Esophagus squamous epithelium (tissue), 5 donors: ENCODE data around the gene NFIC. TPM values are rescaled to one million over a fixed set of nuclear protein-coding genes. Genes with fewer than 3 reads are reported as not detected.

Experiments
- DNase-seq: peaks from one replicate; lab custom pipeline; 2025; lab: John Stamatoyannopoulos, UW
- H3K27ac ChIP-seq, 4 donors: fragments of 200-600 bp; sonication (generic); one replicate each; pipeline ENCODE4 v1.5.1; 2016 to 2019; ENCODE audit warnings: mild to moderate bottlenecking in 1 of 4
- H3K27me3 ChIP-seq, 4 donors: fragments of 200-600 bp; sonication (generic); 1 replicate in 3 of 4; 2 replicates in 1 of 4; pipeline versions ENCODE4 v1.5.1 to v1.6.0; 2017 to 2021; ENCODE audit warnings: antibody characterized with exemption in 1 of 4
- H3K36me3 ChIP-seq, 3 donors: fragments of 200-600 bp; sonication (generic); one replicate each; pipeline ENCODE4 v1.5.1; 2016 to 2019
- H3K4me1 ChIP-seq, 3 donors: fragments of 200-600 bp; sonication (generic); one replicate each; pipeline ENCODE4 v1.5.1; 2017 to 2019
- H3K4me3 ChIP-seq, 4 donors: fragments of 200-600 bp; sonication (generic); 1 replicate in 3 of 4; 2 replicates in 1 of 4; pipeline ENCODE4 v1.5.1; 2016 to 2019; ENCODE audit warnings: mild to moderate bottlenecking in 2 of 4, moderate library complexity in 1 of 4
- H3K9me3 ChIP-seq, 3 donors: fragments of 200-600 bp; sonication (generic); one replicate each; pipeline ENCODE4 v1.5.1; 2016 to 2019
- CTCF ChIP-seq, 6 experiments: fragments of 450-650 bp in 4 of 6; fragments of 200-600 bp in 2 of 6; sonication (generic) in 2 of 6; IDR thresholded peaks; one replicate each; pipeline ENCODE4 v1.5.1; 2016 to 2019; ENCODE audit warnings: antibody characterized with exemption in 6 of 6, mild to moderate bottlenecking in 4 of 6, moderate library complexity in 4 of 6
- POLR2A ChIP-seq, 4 donors: fragments of 450-650 bp; IDR thresholded peaks; one replicate each; pipeline ENCODE4 v1.6.1; 2017; ENCODE audit warnings: antibody characterized with exemption in 4 of 4, mild to moderate bottlenecking in 4 of 4, moderate library complexity in 3 of 4
- WGBS, 2 donors: methylation state at CpG; one replicate each; pipeline ENCODE4 v1.1.5; 2018; 5-methylcytosine and 5-hydroxymethylcytosine counted together
- intact Hi-C: fragments of 100-400 bp; cut with DNase I; formaldehyde crosslinking; loops from one replicate; pipeline ENCODE4 v1.15.0; 2022
- total RNA-seq, 4 donors: library from RNA; depleted of rRNA; stranded (reverse); fragments of >200 nt; gene quantifications; one replicate each; pipeline ENCODE4 v1.1.0, GENCODE V29; 2016
- donor health status: DM: yes; HTN: yes; CAD: no.

Gene NFIC
- total RNA-seq, 4 donors from 2014 or later, result 40.8 to 80.9 (median 61.0) TPM

- TF ChIP-seq CTCF (IDR thresholded peaks at IDR 0.05) (no peak), POLR2A (IDR thresholded peaks at IDR 0.05) (no peak)
- intact Hi-C loops, result no loop called here
- WGBS, 2 donors, result 87 to 90% methylated on average over 9 to 11 of the region's 18 CpGs
These were observed 65.5 kb downstream of the NFIC start for GRCh38 chr19:3431760-3432397.

GRCh38 chr19:3433313-3433712, 66.9 kb downstream of the NFIC start:
- intact Hi-C loops, result no loop called here
- H3K36me3 ChIP-seq, result peaks cover 12 to 65% (median 23%) of the 10 kb centered on the region in 3 donors

More at GRCh38 chr19:3431760-3432397, 65.5 kb downstream of the NFIC start:
- Histone ChIP-seq H3K27me3 (no peaks in the 10 kb centered on the region), H3K4me3 (no peak overlapping the region), H3K4me1 (peaks cover 25 to 88% (median 38%) of the 10 kb centered on the region in 3 donors), H3K36me3 (peaks cover 16 to 65% (median 23%) of the 10 kb centered on the region in 3 donors), H3K27ac (peak overlapping the region; percentile 24 to 94 (median 90)), H3K9me3 (no peaks in the 10 kb centered on the region)
- no peak for DNase-seq

GRCh38 chr19:3433805-3434540, 67.6 kb downstream of the NFIC start:
- intact Hi-C loops, result no loop called here
- no peak for TF ChIP-seq CTCF (IDR thresholded peaks at IDR 0.05)
- no peak for TF ChIP-seq POLR2A (IDR thresholded peaks at IDR 0.05)
- DNase-seq, result no peak
- Histone ChIP-seq H3K4me1 (peaks cover 25 to 69% (median 32%) of the 10 kb centered on the region in 3 donors), H3K36me3 (peaks cover 12 to 66% (median 30%) of the 10 kb centered on the region in 3 donors), H3K9me3 (no peaks in the 10 kb centered on the region), H3K4me3 (peak overlapping the region in 2 of 4 donors; percentile 48 to 69), H3K27me3 (no peaks in the 10 kb centered on the region), H3K27ac (peak overlapping the region; percentile 86 to 94 (median 92))
- 72 to 84% methylated on average over 8 of the region's 11 CpGs for WGBS, 2 donors

More at GRCh38 chr19:3433313-3433712, 66.9 kb downstream of the NFIC start:
- DNase-seq, result no peak
- TF ChIP-seq CTCF (IDR thresholded peaks at IDR 0.05) (no peak), POLR2A (IDR thresholded peaks at IDR 0.05) (no peak)
- Histone ChIP-seq H3K9me3 (no peaks in the 10 kb centered on the region), H3K27ac (peak overlapping the region; percentile 86 to 94 (median 92)), H3K4me3 (no peak overlapping the region), H3K27me3 (no peaks in the 10 kb centered on the region), H3K4me1 (peaks cover 25 to 76% (median 32%) of the 10 kb centered on the region in 3 donors)
- 86% methylated on average over 7 of the region's 12 CpGs; no CpG with 5 or more reads in 1 of the 2 donors for WGBS, 2 donors

GRCh38 chr19:3434630-3435553, 68.5 kb downstream of the NFIC start:
- H3K27me3 ChIP-seq, result no peaks in the 10 kb centered on the region
- WGBS, 2 donors, result 9 to 33% methylated on average over 4 to 23 of the region's 67 CpGs
- peak; percentile 84 for DNase-seq
- peaks cover 17 to 62% (median 26%) of the 10 kb centered on the region in 3 donors for H3K4me1 ChIP-seq
- intact Hi-C loops, result no loop called here
- peak overlapping the region; percentile 86 to 94 (median 92) for H3K27ac ChIP-seq
- peaks cover 12 to 75% (median 30%) of the 10 kb centered on the region in 3 donors for H3K36me3 ChIP-seq
- H3K9me3 ChIP-seq, result no peaks in the 10 kb centered on the region
- TF ChIP-seq POLR2A (IDR thresholded peaks at IDR 0.05) (peak in 1 of 4 donors; percentile 55), CTCF (IDR thresholded peaks at IDR 0.05) (no peak)
- H3K4me3 ChIP-seq, result peak overlapping the region; percentile 39 to 69 (median 51)
